C4-2B (cell line): ENCODE results near the gene OR1S1.

Experiments
- ZFX ChIP-seq: fragments of 450-650 bp; IDR thresholded peaks from 2 replicates; pipeline ENCODE4 v1.6.1; 2017
- TF ChIP-seq, protein P1 (sequence below): fragments of 450-650 bp; conservative IDR thresholded peaks from 2 replicates; pipeline ENCODE4 v1.5.1; 2017; ENCODE audit warnings: mild to moderate bottlenecking

DNA sequence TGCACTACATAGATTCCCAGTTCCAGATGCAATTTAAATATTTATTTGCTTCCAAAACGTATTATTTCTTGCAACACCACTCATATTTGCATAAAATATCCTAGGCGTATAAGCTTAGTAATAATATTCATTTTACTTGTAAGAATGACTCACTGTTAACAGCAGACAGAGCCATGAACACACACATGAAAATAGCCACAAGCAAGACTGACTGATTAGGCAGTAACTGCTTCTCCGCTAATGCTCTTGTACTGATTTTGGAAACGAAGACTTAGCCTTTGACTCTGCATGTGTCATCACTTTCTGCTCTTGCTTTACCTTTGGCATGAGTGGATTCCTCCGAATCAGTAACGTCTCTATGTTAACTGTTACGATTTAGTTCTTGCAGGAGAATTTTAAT lies 10.2 kb downstream of the OR1S1 start:
- no peak for TF ChIP-seq ZFX
- TF ChIP-seq, protein P1, sequence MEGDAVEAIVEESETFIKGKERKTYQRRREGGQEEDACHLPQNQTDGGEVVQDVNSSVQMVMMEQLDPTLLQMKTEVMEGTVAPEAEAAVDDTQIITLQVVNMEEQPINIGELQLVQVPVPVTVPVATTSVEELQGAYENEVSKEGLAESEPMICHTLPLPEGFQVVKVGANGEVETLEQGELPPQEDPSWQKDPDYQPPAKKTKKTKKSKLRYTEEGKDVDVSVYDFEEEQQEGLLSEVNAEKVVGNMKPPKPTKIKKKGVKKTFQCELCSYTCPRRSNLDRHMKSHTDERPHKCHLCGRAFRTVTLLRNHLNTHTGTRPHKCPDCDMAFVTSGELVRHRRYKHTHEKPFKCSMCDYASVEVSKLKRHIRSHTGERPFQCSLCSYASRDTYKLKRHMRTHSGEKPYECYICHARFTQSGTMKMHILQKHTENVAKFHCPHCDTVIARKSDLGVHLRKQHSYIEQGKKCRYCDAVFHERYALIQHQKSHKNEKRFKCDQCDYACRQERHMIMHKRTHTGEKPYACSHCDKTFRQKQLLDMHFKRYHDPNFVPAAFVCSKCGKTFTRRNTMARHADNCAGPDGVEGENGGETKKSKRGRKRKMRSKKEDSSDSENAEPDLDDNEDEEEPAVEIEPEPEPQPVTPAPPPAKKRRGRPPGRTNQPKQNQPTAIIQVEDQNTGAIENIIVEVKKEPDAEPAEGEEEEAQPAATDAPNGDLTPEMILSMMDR = no peak
